GF-D8 (cell line): ENCODE data around the gene SIPA1L3.

Experiments used
- DNase-seq: peaks from one replicate; lab custom pipeline; 2025; lab: John Stamatoyannopoulos, UW

Gene SIPA1L3

DNA sequence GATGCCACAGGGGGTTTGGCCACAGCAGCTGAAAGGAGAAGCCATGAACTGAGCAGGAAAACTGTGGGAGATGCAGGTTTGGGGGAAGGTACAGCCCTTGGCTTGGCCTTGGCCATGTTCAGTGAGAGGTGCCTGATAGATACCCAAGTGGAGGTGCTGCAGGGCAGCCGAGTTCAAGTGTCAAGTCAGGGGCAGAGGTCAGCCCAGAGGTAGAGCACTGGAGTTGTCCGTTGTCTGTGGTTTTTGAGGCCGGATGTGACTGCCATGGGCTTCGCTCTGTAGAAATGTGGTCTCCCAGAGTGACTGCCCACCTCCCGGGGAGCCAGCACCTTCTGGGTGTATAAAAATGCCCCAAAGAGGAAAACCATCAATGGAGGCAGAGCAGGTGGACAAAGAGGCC lies 251.7 kb downstream of the SIPA1L3 start:
- DNase-seq, result no peak

DNA sequence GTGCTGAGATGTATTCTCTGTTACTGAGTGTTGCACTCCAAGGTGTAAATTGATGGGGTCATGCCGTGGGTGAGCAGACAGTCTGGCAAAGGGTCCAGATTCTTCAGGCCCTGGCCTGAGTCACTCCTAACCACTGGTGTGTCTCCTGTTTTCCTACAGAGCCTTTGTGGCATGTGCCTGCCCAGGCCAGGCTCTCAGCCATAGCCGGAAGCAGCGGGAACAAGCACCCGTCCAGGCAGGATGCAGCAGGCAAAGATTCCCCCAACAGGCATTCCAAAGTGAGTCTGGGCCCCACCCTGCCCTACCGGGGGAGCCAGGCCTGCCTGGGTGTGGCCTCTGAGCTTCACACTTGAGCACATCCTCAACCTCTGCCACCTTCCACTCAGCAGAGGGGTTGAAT lies 255.1 kb downstream of the SIPA1L3 start:
- no peak for DNase-seq

DNA sequence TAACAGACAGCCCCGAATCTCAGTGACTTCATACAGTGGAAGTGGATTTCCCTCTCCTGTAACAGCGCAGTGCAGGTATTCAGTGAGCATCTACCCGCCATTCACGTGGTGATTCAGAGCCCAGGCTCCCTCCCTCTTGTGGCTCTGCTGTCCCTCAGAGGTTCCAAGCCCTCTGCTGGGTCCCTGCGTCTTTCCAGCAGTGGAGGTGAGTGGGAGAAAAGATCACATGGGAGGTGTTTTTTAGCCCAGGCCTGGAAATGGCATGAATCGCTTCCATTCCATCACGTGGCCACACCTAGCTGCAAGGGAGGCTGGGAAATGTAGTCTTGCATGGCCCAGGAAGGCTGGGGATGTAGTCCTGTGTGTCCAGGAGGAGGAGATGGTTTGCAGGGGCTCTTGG lies 255.6 kb downstream of the SIPA1L3 start:
- no peak for DNase-seq

DNA sequence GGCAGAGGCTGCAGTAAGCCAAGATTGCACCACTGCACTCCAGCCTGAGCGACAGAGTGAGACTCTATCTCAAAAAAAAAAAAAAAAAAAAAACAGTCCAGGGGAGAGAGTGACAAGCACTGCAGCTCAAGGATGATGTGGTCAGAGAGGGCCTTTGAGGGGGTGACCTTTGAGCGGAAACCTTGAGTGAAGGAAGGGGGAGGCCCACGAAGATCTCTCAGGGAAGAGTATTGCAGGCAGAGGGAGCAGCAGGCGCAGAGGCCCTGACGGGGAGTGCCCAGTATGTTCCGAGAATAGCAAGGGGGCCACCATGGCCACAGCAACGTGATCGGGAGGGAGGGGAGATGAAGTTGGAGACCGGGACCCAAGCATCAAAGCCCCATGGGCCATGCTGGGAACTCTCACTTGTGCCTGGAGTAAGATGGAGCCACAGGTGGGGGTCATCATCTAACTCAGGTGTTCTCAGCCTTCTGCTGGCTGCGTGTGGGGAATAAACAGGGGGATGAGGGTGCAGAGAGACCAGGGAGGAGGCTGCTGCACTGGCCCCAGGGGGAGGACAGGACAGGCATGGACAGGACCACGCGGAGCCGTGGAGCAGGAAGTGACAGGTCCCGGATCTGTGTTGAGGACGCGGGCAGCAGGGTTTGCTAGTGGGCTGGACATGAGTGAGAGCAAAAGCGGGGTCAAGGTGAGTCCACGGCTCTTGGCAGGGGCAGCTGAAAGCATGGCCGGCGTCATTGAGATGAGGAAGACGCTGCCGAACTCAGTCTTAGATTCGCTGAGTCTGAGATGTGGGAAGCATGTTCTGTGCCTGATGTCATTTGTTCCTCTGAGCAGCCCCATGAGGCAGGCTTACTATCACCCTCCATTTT lies 256.6 kb downstream of the SIPA1L3 start:
- DNase-seq, result no peak

DNA sequence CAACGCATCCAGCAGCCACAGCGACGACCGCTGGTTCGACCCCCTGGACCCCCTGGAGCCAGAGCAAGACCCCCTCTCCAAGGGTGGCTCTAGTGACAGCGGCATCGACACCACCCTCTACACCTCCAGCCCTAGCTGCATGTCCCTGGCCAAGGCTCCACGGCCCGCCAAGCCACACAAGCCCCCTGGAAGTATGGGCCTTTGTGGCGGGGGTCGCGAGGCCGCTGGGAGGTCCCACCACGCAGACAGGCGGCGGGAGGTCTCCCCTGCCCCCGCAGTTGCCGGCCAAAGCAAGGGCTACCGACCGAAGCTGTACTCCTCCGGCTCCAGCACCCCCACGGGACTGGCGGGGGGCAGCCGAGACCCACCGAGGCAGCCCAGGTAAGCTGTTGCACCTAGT lies 257.5 kb downstream of the SIPA1L3 start:
- DNase-seq, result no peak

- no peak for DNase-seq
These were observed 258.3 kb downstream of the SIPA1L3 start for GRCh38 chr19:38165335-38165734.

DNA sequence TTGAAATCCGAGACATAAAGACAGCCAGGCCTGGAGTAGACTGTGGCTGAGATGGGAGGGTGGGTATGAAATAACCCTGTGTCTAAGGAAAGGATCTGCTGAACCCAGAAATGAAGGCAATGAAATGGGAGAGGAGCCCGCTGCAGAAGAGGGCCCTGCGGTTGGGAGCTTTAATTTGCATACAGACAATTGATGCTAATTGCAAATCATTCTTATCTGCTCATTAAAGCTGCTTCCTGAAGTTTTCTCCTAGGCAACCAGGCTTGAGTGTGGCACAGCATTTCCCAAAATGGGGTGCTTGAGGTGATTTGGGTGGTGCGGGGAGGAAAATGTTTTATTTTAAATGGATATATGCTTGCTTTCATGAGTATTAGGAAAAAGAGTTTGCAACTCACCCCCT lies 261.6 kb downstream of the SIPA1L3 start:
- DNase-seq, result no peak

GRCh38 chr19:38170334-38170733 lies 263.3 kb downstream of the SIPA1L3 start:
- DNase-seq, result no peak

GRCh38 chr19:38172001-38172400 lies 265.0 kb downstream of the SIPA1L3 start:
- DNase-seq, result no peak

DNA sequence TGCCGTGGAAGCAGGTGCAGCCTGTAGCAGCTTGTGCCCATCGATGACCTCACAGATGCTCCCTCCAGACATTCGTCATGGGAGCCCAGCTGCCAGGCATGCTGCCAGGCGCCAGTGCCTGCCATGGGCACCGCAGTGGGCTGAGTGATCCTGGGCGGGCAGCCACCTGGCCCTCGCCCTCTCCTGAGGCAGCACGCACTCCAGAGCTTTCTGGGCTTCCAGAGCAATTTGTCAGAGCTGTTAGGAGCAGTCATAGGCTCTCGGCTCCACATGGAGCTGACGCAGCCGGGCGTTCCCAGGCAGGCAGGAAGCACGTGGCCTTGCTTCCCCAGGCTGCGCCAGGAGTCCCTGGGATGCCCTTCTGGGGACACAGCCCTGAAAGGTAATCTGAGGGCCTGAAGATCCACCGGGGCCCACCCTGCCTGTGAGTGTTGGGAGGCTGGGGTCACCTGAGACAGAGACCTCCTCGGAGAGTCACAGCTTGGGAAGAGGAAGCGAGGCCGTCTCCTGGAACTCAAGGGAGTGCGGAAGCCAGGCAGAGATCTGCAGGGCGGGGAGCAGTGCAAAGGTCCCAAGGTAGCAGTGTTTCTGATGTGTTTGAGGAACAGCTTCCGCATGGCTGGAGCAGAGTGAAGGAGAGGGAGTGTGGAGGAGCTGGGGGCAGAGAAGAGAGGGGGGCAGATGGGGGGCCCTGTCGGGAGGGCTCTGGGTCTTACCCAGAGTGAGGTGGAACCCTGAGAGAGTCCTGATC lies 266.5 kb downstream of the SIPA1L3 start:
- DNase-seq, result no peak

DNA sequence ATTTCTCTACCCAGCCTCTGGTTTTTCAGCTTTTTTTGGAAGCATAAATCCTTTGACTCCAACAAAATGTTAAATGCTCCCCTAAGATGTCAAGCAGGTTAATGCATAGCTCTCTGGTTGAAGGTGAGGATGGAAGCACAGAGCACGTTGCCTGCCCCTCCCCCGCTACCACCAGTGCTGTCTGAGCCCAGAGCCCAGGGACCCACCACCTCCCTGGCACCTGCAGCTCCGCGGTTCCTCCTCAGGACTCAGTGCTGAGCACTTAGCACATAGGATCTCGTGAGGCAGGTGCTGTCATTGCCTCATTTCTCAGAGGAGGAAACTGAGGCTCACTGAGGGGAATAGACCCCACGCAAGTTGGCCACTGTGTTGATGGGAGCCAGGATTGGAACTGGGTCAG lies 268.4 kb downstream of the SIPA1L3 start:
- DNase-seq, result no peak

DNA sequence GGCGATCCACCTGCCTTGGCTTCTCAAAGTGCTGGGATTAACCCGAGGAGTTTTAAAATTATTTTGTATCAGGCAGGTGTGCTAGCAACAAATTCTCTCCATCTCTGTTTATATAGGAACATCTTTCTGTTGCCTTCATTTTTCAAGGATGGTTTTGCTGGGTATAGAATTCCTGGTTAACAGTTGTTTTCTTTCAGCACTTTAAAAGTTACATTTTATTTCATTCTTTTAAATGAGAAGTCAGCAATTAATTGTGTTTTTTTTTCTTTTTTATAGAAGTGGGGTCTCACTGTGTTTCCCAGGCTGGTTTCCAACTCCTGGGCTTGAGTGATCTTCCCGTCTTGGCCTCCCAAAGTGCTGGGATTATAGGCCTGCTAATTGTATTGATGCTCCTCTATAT lies 273.1 kb downstream of the SIPA1L3 start:
- no peak for DNase-seq

GRCh38 chr19:38182536-38183210 lies 275.7 kb downstream of the SIPA1L3 start:
- no peak for DNase-seq

DNA sequence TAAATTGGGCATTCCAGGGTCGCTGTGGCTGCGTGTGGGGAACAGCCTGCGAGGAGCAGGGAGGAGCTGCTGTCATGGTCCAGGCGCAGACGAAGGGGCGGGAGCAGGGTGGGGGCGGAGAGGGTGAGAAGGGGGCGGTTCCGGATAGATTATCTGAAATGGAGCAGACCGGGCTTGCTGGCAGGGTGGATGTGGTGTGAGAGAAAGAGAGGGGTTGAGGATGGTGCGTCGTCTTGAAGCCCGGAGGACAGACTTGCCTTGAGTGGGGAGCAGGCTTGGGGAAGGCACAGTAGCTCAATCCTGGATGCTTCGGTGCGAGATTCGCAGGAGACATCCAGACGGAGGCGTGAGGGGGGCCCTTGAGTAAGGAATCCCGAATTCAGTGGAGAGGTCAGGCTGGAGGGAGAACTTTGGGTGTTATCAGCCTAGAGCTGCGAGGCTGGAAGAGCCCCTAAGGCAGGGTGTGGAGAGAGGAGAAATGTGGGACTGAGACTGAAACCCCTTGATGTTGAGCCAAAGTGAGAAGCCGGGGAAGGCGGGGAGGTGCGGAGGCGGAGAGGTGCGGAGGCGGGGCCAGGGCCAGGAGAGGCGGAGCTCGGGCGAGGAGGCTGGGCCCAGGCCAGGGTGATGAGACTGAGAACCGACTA lies 276.4 kb downstream of the SIPA1L3 start:
- no peak for DNase-seq

DNA sequence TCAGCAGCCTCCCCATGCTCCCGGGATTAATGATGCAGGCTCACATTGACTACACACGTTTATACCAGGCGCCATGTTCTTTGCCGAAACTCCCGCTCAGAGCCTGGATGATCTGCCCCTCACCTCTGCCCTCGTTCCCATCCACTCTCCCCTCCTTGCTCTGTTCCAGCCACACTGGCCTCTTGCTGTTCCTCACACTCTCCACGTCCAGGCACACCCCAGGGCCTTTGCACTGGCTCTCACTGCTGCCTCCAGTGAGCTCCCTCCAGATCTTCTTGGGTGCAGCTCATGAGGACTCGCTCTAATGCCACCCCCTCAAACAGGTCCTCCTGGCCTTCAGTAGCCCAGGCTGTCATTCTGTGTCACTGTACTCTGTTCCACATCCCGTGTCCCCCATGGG lies 277.8 kb downstream of the SIPA1L3 start:
- no peak for DNase-seq

GRCh38 chr19:38185562-38185961 lies 278.6 kb downstream of the SIPA1L3 start:
- DNase-seq, result no peak

- no peak for DNase-seq
These were observed 283.1 kb downstream of the SIPA1L3 start for GRCh38 chr19:38190061-38190460.

DNA sequence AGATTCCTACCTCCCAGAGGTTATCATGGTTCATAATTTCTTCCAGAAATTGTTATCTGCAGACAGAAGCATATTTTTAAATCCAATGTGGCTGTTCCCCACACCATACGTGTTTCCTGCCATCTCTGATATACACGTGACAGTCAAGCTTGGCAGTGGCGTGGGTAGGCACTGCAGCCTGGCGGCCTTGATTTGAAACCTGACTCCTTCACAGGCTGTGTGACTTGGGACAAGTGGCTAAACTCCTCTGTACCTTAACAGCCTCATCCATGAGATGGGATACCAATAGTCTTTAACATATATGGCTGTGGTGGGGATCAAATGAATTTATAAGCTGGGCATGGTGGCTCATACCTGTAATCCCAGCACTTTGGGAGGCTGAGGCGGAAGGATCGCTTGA lies 283.8 kb downstream of the SIPA1L3 start:
- DNase-seq, result no peak

GRCh38 chr19:38191747-38192146 lies 284.7 kb downstream of the SIPA1L3 start:
- no peak for DNase-seq

- DNase-seq, result no peak
These were observed 286.4 kb downstream of the SIPA1L3 start for GRCh38 chr19:38193445-38193844.

DNA sequence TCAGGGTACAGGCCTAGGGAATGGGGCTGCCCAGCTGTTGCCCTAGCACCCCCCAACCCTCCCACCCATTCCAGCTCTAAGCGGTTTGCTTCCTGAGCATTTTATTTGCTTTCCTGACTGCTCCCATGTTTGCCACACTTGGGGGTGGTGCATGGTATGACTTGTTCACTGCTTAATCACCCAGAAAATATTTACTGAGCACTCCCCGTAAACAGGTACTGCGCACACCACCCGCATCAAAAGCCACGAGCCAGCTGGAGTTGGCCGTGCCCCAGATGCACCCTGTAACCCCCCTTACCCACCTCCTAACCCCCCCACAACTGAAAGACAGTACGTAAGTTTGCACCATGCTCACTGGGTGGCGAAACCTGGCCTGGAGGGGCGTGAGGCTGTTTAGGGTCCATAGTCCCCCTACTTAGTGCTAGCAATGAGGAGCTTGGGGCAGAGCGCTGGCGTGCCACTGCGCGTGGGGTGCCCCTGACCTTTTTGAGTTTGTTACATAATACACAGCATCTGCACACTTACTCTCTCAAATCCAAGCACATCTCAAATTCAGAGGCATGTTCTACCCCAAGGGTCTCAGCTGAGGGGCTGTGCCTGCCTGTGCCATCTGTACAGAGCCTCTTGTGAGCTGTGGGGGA lies 287.2 kb downstream of the SIPA1L3 start:
- no peak for DNase-seq

GRCh38 chr19:38195237-38195636 lies 288.2 kb downstream of the SIPA1L3 start:
- DNase-seq, result no peak
